HG03469 (cell line): ENCODE data around the gene CMC1.
"Not testable (repeated sequence)": the region's sequence is repeated elsewhere in the genome, so short reads cannot be mapped to it uniquely, and the experiment has no call there.

Source experiments
- ATAC-seq: cut with Tn5 transposase; IDR thresholded peaks from one replicate; pipeline ENCODE4 v1.9.1; 2021; ENCODE audit warnings: mild to moderate bottlenecking, moderate library complexity, moderate number of reproducible peaks; ENCODE audit not compliant: unreplicated experiment

CMC1 gene

GRCh38 chr3:28241221-28242160 is at the start of gene CMC1:
Gene CMC1, plus strand, starts transcription at chr3:28241619. Its CDS starts 175 bp downstream, at chr3:28241794.
- peak; percentile 95 for ATAC-seq

- no peak for ATAC-seq
Observed at GRCh38 chr3:28198161-28198560, 43.3 kb upstream of the CMC1 start.

GRCh38 chr3:28198974-28199373 is 42.4 kb upstream of the CMC1 start:
- ATAC-seq = no peak

GRCh38 chr3:28199643-28200042 is 41.8 kb upstream of the CMC1 start:
- ATAC-seq = not testable (repeated sequence)

GRCh38 chr3:28200366-28200848 is 41.0 kb upstream of the CMC1 start:
- ATAC-seq = not testable (repeated sequence)

GRCh38 chr3:28206479-28206878 is 34.9 kb upstream of the CMC1 start:
- ATAC-seq = no peak

- ATAC-seq = no peak
Observed at GRCh38 chr3:28207000-28207733, 34.3 kb upstream of the CMC1 start.

GRCh38 chr3:28210968-28211713 is 30.3 kb upstream of the CMC1 start:
- ATAC-seq = no peak

- ATAC-seq = no peak
Observed at GRCh38 chr3:28212681-28213080, 28.7 kb upstream of the CMC1 start.

- ATAC-seq = no peak
Observed at GRCh38 chr3:28215407-28215806, 26.0 kb upstream of the CMC1 start.

- peak; percentile 56 for ATAC-seq
Observed at GRCh38 chr3:28218071-28218916, 23.1 kb upstream of the CMC1 start.

- ATAC-seq = no peak
Observed at GRCh38 chr3:28218917-28219198, 22.6 kb upstream of the CMC1 start.

- ATAC-seq = no peak
Observed at GRCh38 chr3:28224430-28224829, 17.0 kb upstream of the CMC1 start.

- no peak for ATAC-seq
Observed at GRCh38 chr3:28226020-28226419, 15.4 kb upstream of the CMC1 start.

GRCh38 chr3:28228623-28229022 is 12.8 kb upstream of the CMC1 start:
- no peak for ATAC-seq

GRCh38 chr3:28232659-28233058 is 8.8 kb upstream of the CMC1 start:
- no peak for ATAC-seq

GRCh38 chr3:28234454-28234853 is 7.0 kb upstream of the CMC1 start:
- ATAC-seq = no peak

- no peak for ATAC-seq
Observed at GRCh38 chr3:28239108-28239507, 2.3 kb upstream of the CMC1 start.

GRCh38 chr3:28240441-28240840 is 978 bp upstream of the CMC1 start:
- ATAC-seq = no peak

GRCh38 chr3:28242519-28242918 is 1.1 kb downstream of the CMC1 start:
- ATAC-seq = no peak
